Adipose tissue (tissue), 3 donors: Measurements from ENCODE around the gene GFPT1. TPM values are rescaled to one million over a fixed set of nuclear protein-coding genes. Genes with fewer than 3 reads are reported as not detected.

ENCODE experiments used
- H3K27ac ChIP-seq: one replicate; pipeline ENCODE4 v1.5.1; 2013; ENCODE audit warnings: low read depth, low read length
- WGBS, 3 donors: extraction: QIAGEN DNeasy Blood & Tissue Kit; methylation state at CpG; one replicate each; pipeline ENCODE4 v1.1.7; 2013; 5-methylcytosine and 5-hydroxymethylcytosine counted together
- polyA plus RNA-seq, 3 donors: library from polyadenylated mRNA; stranded (reverse); fragments of 200-250 nt; gene quantifications; one replicate each; pipeline ENCODE4 v1.2.3, GENCODE V29; 2013
- donor health status: healthy with polysubstance abuse.
- donor health status: Bipolar disorder and iron deficiency.
- donor health status: healthy.

The GFPT1 gene
- polyA plus RNA-seq, 3 donors, result 13.3 to 35.2 (median 23.1) TPM

DNA sequence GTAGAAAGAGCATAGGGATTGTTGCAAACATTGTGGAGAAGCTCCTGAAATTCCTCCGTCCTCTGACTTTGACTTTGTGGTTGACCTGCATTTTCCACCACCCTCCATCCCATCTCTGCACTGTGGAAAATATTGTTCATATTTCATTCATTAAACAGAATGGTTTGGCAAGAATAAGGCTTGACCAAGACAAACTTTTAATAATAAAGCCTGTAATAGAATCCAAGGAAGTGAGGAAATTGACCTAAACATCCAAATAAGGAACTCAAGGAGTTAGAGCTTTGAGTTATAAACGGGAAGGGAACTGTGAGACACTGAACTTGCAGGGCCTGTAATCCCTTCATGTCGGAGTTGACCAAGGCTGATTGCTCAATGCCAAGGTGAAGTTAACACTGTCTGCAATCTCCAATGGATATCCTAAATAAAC lies 115.2 kb downstream of the GFPT1 start:
- H3K27ac ChIP-seq, result no peak overlapping the region

More for the DNA sequence above, 115.2 kb downstream of the GFPT1 start:
- WGBS, 3 donors, result 18 to 54% (median 23%) methylated on average over 3 of the region's 3 CpGs

Other genes with a start within 250 kb of the GFPT1 start
- gene NFU1, start 50.2 kb upstream of the GFPT1 start, polyA plus RNA-seq, result 10 to 100 TPM; 30.2 to 83.9 (median 76.5) TPM